ENCODE measurements around the gene ODAD3. TPM values are rescaled to one million over a fixed set of nuclear protein-coding genes. Genes with fewer than 3 reads are reported as not detected.

Gene ODAD3
- total RNA-seq, 1 donor from 2014 or later, result 4.3 TPM

DNA sequence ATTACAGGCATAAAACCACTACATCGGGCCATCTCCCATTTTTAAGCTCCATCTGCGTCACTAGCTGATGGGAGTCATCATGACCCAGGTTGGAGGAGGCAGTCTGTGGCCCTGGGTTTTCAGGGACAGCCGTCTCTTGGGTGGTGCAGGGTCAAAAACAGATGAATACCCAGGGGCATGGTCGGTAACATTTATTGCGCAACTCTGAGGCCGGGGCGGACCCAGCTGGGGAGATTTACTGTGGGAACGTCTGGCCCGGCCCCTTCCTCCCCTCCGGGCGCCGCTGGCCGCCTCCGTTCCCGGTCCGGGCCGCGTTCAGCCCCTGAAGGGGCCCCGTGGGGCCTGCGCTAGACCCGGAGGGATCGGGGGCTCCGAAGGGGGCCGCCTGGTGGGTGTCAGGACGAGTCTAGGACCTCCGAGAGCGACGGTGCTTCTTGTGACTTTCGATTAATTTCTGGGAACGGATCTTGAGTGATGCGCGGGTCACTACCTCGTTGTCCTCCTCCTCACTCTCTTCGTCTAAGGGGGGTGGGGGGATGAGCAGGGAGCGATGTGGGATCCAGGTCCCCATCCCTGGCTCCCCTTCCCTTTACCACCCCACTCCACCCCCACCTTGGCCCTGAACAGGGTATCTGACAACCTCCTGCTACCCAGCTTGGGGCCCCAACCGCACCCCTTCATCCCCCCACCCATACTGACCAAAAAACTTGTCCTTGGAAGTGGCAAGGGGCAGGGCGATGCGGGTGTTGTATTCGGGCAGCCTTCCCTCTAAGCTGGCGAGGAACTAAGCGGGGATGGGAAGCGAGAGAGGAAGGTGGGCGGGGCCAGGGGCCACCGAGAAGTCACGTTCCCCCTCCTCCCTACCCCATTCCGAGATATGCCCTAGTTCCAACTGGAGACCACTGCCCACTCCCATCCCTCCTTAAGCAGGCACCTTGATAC is 14.2 kb downstream of the ODAD3 start:
- TF ChIP-seq, protein P1, sequence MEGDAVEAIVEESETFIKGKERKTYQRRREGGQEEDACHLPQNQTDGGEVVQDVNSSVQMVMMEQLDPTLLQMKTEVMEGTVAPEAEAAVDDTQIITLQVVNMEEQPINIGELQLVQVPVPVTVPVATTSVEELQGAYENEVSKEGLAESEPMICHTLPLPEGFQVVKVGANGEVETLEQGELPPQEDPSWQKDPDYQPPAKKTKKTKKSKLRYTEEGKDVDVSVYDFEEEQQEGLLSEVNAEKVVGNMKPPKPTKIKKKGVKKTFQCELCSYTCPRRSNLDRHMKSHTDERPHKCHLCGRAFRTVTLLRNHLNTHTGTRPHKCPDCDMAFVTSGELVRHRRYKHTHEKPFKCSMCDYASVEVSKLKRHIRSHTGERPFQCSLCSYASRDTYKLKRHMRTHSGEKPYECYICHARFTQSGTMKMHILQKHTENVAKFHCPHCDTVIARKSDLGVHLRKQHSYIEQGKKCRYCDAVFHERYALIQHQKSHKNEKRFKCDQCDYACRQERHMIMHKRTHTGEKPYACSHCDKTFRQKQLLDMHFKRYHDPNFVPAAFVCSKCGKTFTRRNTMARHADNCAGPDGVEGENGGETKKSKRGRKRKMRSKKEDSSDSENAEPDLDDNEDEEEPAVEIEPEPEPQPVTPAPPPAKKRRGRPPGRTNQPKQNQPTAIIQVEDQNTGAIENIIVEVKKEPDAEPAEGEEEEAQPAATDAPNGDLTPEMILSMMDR (IDR thresholded peaks at IDR 0.05), result no peak
- intact Hi-C loops (cut with DNase I), result no loop called here
- no peak for ATAC-seq
- Histone ChIP-seq H3K9me3 (no peaks in the 10 kb centered on the region), H3K36me3 (no peaks in the 10 kb centered on the region), H3K27ac (peak overlapping the region; percentile 13), H3K4me3 (peak overlapping the region; percentile 48), H3K4me1 (peaks cover 48% of the 10 kb centered on the region), H3K27me3 (ENCODE audit: low read depth) (peaks cover 46% of the 10 kb centered on the region)
- no peak for DNase-seq

DNA sequence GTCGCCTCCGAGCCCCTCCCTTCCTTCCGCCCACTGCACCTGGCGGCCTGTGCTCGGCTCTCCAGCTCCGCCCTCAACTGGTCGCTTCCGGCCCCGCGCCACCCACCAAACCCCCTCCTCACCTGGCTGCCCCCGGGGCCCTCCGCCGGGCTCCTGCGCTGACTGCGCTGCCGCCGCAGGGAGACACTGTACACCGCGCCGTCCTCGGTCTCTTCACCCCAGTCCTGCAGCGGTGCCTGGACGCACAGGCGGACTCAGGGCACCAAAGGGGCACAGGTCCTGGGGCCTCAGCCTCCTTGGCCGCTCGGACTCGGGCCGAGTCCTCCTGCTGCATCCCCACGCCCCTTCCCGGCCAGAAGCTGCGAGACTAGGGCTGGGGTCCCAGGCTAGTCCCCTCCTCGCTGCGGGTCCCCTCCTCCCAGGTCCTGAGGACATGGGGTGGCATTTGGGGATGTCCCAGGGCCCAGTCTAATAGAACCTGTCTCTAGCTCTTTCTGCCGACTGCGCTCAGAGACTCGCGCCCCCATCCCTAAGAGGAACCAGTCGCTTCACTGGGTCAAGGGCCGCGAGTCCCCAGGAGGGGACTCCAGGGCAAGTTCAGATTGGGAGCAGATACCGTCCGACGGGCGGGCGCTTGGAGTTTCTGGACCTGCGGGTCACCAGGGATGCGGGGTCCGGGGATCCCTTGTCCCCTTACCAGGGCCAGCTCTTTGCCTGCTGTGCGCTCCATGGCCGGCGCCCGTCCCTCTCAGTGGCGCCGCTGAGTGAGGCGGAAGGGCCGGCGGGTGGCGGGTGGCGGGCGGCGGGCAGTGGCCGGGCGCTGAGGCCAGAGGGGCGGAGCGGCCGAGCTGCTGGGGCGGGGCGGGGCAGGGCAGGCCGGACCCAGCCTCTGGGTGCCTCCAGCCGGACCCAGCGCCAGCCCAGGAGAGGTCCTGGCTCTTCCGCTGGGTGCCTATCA is 16.1 kb downstream of the ODAD3 start, which contains the start of gene RGL3:
TSS of gene RGL3 (minus strand) at position 766 of the 958 bp plus-strand sequence. CDS start at position 730, 36 bp downstream.
- Histone ChIP-seq H3K27me3 (ENCODE audit: low read depth) (peaks cover 42% of the 10 kb centered on the region), H3K27ac (peak within 1 kb of the TSS; percentile 76), H3K4me1 (peaks cover 48% of the 10 kb centered on the region)

DNA sequence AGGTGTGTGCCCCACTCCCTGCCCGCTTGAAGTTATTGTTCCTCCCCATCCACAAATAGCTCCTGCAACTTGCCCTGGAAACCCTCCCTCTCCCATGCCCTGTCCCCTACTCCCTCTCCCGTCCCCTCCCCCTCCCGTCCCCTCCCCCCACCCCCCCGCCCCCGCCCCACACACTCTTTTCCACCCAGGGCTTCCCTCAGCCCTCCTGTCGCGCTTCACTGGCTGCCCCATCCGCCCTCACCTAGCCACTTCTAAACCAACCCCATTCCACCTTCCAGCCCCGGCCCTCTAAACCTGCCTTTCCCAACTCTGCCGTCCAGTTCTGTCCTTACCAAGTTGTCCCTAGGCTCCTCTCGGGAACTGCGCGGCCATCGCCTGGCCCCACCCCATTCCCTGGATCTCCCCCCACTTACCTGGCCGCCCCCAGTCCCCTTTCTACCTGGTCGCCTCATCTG is 16.8 kb downstream of the ODAD3 start:
- TF ChIP-seq, protein P1 (IDR thresholded peaks at IDR 0.05), result no peak
- H3K27me3 ChIP-seq (ENCODE audit: low read depth), result peaks cover 36% of the 10 kb centered on the region
- H3K4me3 ChIP-seq, result peak overlapping the region; percentile 69
- intact Hi-C loops (cut with DNase I), result no loop called here
- H3K9me3 ChIP-seq, result no peaks in the 10 kb centered on the region
- H3K4me1 ChIP-seq, result peaks cover 46% of the 10 kb centered on the region
- H3K27ac ChIP-seq, result no peak overlapping the region
- peak in 1 of 2 donors; percentile 1 for ATAC-seq
- H3K36me3 ChIP-seq, result no peaks in the 10 kb centered on the region
- no peak for DNase-seq

More for the DNA sequence above, 16.1 kb downstream of the ODAD3 start, which contains the start of gene RGL3:
- intact Hi-C loops (cut with DNase I), result no loop called here
- ATAC-seq (peak; percentile 65 to 80), DNase-seq (peak; percentile 67)
- no peaks in the 10 kb centered on the region for H3K9me3 ChIP-seq
- H3K36me3 ChIP-seq, result no peaks in the 10 kb centered on the region
- H3K4me3 ChIP-seq, result peak within 1 kb of the TSS; percentile 69
- TF ChIP-seq, protein P1 (IDR thresholded peaks at IDR 0.05), result no peak

DNA sequence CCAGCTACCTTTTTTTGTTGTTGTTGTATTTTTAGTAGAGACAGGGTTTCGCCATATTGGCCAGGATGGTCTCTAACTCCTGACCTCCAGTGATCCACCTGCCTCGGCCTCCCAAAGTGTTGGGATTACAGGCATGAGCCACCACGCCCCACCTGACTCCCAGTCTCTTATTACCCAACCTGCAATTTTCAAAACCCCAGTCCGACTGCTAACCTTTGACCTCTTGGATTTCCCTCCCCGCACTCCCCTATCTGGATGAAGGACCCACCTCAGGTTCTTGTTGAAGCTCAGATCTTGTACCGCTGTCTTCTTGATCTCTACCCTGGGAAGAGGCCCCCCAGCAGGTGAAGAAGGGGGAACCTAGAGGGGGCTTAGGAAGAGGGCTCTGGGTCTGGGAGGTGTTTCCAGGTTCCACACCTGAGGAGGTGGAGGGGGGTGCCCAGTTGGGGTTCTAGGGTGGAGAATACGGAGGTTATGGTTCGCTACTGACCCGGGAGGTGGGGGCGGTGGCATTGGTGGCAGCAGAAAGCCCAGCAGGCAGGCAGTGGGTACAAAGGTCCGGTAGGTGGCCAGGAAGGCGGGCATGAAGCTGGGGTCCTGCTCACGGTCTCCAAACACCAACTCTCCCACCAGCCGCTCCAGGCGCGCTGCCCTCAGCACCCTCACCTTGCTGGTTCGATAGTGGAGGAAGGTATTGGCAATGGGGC is 18.4 kb downstream of the ODAD3 start:
- DNase-seq, result no peak
- H3K9me3 ChIP-seq, result no peaks in the 10 kb centered on the region
- H3K27me3 ChIP-seq (ENCODE audit: low read depth), result peaks cover 28% of the 10 kb centered on the region
- no peaks in the 10 kb centered on the region for H3K36me3 ChIP-seq
- H3K4me1 ChIP-seq, result peaks cover 30% of the 10 kb centered on the region
- intact Hi-C loops (cut with DNase I), result no loop called here
- TF ChIP-seq, protein P1 (IDR thresholded peaks at IDR 0.05), result no peak
- no peak for ATAC-seq
- H3K27ac ChIP-seq, result no peak overlapping the region
- H3K4me3 ChIP-seq, result no peak overlapping the region

All from lower lobe of right lung (tissue), 2 donors.